ENCODE measurements around the gene XXYLT1. TPM values are rescaled to one million over a fixed set of nuclear protein-coding genes. Genes with fewer than 3 reads are reported as not detected.

Gene XXYLT1
- total RNA-seq, 1 experiment from 2014 or later, result 25.5 TPM

DNA sequence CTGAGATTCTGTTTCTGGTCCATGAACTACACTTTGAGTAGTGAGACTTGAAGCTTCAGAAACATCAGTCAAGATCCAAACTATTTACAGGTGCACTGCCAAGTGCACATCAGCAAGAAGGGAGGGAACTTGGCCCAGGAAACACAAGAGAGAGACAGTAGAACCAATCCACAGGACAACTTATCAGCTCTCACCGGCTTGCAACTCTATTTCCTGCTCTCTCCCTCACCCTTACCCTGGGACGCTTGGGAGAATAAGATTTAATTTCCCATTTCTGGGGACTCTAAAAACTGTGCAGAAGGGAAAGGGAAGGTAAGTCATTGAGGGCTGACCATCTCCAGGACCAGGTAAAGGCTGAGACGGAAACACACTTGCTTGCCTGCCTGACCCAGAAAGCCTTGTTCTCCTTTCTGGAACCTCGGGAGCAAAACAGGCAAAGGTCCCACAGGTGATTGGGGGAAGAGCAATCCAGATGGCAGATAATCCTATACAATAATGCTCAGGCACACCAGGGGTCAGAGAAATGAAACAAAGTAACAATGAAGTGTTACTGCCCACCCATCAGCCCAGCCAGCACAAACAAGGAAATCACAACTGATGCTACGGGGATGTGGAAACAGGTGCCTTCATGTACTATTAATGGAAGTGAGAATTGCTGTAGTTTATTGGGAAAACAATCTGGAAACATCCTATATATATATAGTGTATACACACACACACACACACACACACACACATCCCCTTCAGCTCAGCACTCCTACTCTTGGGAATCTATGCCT is 154.4 kb downstream of the XXYLT1 start:
- ChIA-PET POLR2A (ENCODE audit: unreplicated experiment) (no interaction called here), CTCF (no interaction called here)
- Histone ChIP-seq H3K4me1 (ENCODE audit: insufficient read depth, low read length) (peaks cover 26% of the 10 kb centered on the region), H3K27me3 (ENCODE audit: low read length) (no peaks in the 10 kb centered on the region), H3K9me3 (ENCODE audit: low read length) (no peaks in the 10 kb centered on the region), H3F3A (ENCODE audit: low read length, unreplicated experiment) (no peaks in the 10 kb centered on the region), H3K36me3 (ENCODE audit: low read depth, low read length) (no peaks in the 10 kb centered on the region), H3K9ac (ENCODE audit: low read length) (no peak overlapping the region), H3K9me2 (replicated peaks; ENCODE audit: low read length) (no peaks in the 10 kb centered on the region), H3K4me3 (ENCODE audit: low read length) (no peak overlapping the region), H3K79me2 (ENCODE audit: low read length) (no peaks in the 10 kb centered on the region), H2AFZ (ENCODE audit: low read length) (no peak overlapping the region), H4K20me1 (ENCODE audit: low read length) (no peaks in the 10 kb centered on the region), H3K4me2 (ENCODE audit: low read length) (no peak overlapping the region), H3K27ac (ENCODE audit: low read length) (no peak overlapping the region)
- TF ChIP-seq EZH2 (IDR thresholded peaks at IDR 0.05; ENCODE audit: low read length, unreplicated experiment) (no peak), EZH2phosphoT487 (IDR thresholded peaks at IDR 0.05; ENCODE audit: borderline replicate concordance, low read length) (no peak), CTCF (conservative IDR thresholded peaks at IDR 0.05; ENCODE audit: low read depth, low read length) (no peak)
- no TSS peak for BruUV-seq (replicated peaks)
- DNase-seq, result no peak
- intact Hi-C loops (cut with micrococcal nuclease), result no loop called here
- ATAC-seq, result no peak

GRCh38 chr3:195115600-195116406 is 155.2 kb downstream of the XXYLT1 start:
- CTCF ChIA-PET, result no interaction called here

GRCh38 chr3:195114786-195115599 is 156.0 kb downstream of the XXYLT1 start:
- intact Hi-C loops (cut with micrococcal nuclease), result no loop called here
- POLR2A ChIA-PET (ENCODE audit: unreplicated experiment), result no interaction called here
- Histone ChIP-seq H3K27me3 (ENCODE audit: low read length) (no peaks in the 10 kb centered on the region), H3K9me2 (replicated peaks; ENCODE audit: low read length) (no peaks in the 10 kb centered on the region), H3K36me3 (ENCODE audit: low read depth, low read length) (no peaks in the 10 kb centered on the region), H3F3A (ENCODE audit: low read length, unreplicated experiment) (no peaks in the 10 kb centered on the region), H3K27ac (ENCODE audit: low read length) (no peak overlapping the region), H4K20me1 (ENCODE audit: low read length) (no peaks in the 10 kb centered on the region), H3K79me2 (ENCODE audit: low read length) (no peaks in the 10 kb centered on the region), H3K9ac (ENCODE audit: low read length) (no peak overlapping the region), H3K4me2 (ENCODE audit: low read length) (no peak overlapping the region), H3K9me3 (ENCODE audit: low read length) (no peaks in the 10 kb centered on the region), H3K4me1 (ENCODE audit: insufficient read depth, low read length) (peaks cover 26% of the 10 kb centered on the region), H3K4me3 (ENCODE audit: low read length) (no peak overlapping the region), H2AFZ (ENCODE audit: low read length) (no peak overlapping the region)
- no TSS peak for BruUV-seq (replicated peaks)
- no peak for ATAC-seq
- CTCF ChIA-PET, result no interaction called here
- no peak for TF ChIP-seq CTCF (conservative IDR thresholded peaks at IDR 0.05; ENCODE audit: low read depth, low read length)
- no peak for TF ChIP-seq EZH2 (IDR thresholded peaks at IDR 0.05; ENCODE audit: low read length, unreplicated experiment)
- no peak for TF ChIP-seq EZH2phosphoT487 (IDR thresholded peaks at IDR 0.05; ENCODE audit: borderline replicate concordance, low read length)
- DNase-seq, result no peak

More at GRCh38 chr3:195115600-195116406, 155.2 kb downstream of the XXYLT1 start:
- H3K4me3 ChIP-seq (ENCODE audit: low read length), result no peak overlapping the region
- DNase-seq, result no peak
- POLR2A ChIA-PET (ENCODE audit: unreplicated experiment), result no interaction called here
- no peaks in the 10 kb centered on the region for H3K9me3 ChIP-seq (ENCODE audit: low read length)
- H3K36me3 ChIP-seq (ENCODE audit: low read depth, low read length), result no peaks in the 10 kb centered on the region
- ATAC-seq, result no peak
- H2AFZ ChIP-seq (ENCODE audit: low read length), result no peak overlapping the region
- intact Hi-C loops (cut with micrococcal nuclease), result no loop called here
- H3K79me2 ChIP-seq (ENCODE audit: low read length), result no peaks in the 10 kb centered on the region
- no peaks in the 10 kb centered on the region for H4K20me1 ChIP-seq (ENCODE audit: low read length)
- H3K27me3 ChIP-seq (ENCODE audit: low read length), result no peaks in the 10 kb centered on the region
- H3K9me2 ChIP-seq (replicated peaks; ENCODE audit: low read length), result no peaks in the 10 kb centered on the region
- no peaks in the 10 kb centered on the region for H3F3A ChIP-seq (ENCODE audit: low read length, unreplicated experiment)
- H3K4me1 ChIP-seq (ENCODE audit: insufficient read depth, low read length), result peaks cover 26% of the 10 kb centered on the region
- no TSS peak for BruUV-seq (replicated peaks)
- no peak overlapping the region for H3K9ac ChIP-seq (ENCODE audit: low read length)
- no peak for TF ChIP-seq EZH2 (IDR thresholded peaks at IDR 0.05; ENCODE audit: low read length, unreplicated experiment)
- H3K4me2 ChIP-seq (ENCODE audit: low read length), result no peak overlapping the region
- no peak overlapping the region for H3K27ac ChIP-seq (ENCODE audit: low read length)
